IPS DF 19.7 (cell line): ENCODE measurements around the gene GAPVD1.
"Not testable (repeated sequence)": the region's sequence is repeated elsewhere in the genome, so short reads cannot be mapped to it uniquely, and the experiment has no call there.

Experiments used
- DNase-seq: peaks from one replicate; pipeline ENCODE4 v3.0.0-alpha.2; 2013; ENCODE audit warnings: low read depth, low spot score

GAPVD1 gene

GRCh38 chr9:125261501-125262293 lies at the start of gene GAPVD1:
GAPVD1 (plus strand) TSS chr9:125261826; CDS start chr9:125298922, 37,096 bp downstream.
- DNase-seq: peak; percentile 75

- no peak for DNase-seq
These were observed 47.4 kb upstream of the GAPVD1 start for GRCh38 chr9:125214186-125214585.

- DNase-seq: no peak
These were observed 43.0 kb upstream of the GAPVD1 start for GRCh38 chr9:125218621-125219020.

- DNase-seq: not testable (repeated sequence)
These were observed 36.8 kb upstream of the GAPVD1 start for GRCh38 chr9:125224858-125225257.

GRCh38 chr9:125227761-125228160 lies 33.9 kb upstream of the GAPVD1 start:
- no peak for DNase-seq

- no peak for DNase-seq
These were observed 27.9 kb upstream of the GAPVD1 start for GRCh38 chr9:125233678-125234077.

GRCh38 chr9:125234099-125234498 lies 27.5 kb upstream of the GAPVD1 start:
- DNase-seq: not testable (repeated sequence)

GRCh38 chr9:125235804-125236519 lies 25.7 kb upstream of the GAPVD1 start:
- no peak for DNase-seq

- not testable (repeated sequence) for DNase-seq
These were observed 25.0 kb upstream of the GAPVD1 start for GRCh38 chr9:125236520-125237159.

GRCh38 chr9:125238127-125238914 lies 23.3 kb upstream of the GAPVD1 start:
- DNase-seq: no peak

GRCh38 chr9:125238915-125239446 lies 22.6 kb upstream of the GAPVD1 start:
- DNase-seq: no peak

GRCh38 chr9:125239631-125240597 lies 21.7 kb upstream of the GAPVD1 start:
- no peak for DNase-seq

GRCh38 chr9:125240649-125240999 lies 21.0 kb upstream of the GAPVD1 start:
- DNase-seq: no peak

- DNase-seq: peak; percentile 99
These were observed 20.4 kb upstream of the GAPVD1 start, which contains the start of gene HSPA5 for GRCh38 chr9:125241000-125241862. HSPA5 (minus strand) TSS chr9:125241343; CDS start chr9:125241126, 217 bp downstream.

- DNase-seq: no peak
These were observed 19.5 kb upstream of the GAPVD1 start for GRCh38 chr9:125241863-125242739.

GRCh38 chr9:125243792-125244260 lies 17.8 kb upstream of the GAPVD1 start:
- no peak for DNase-seq

- no peak for DNase-seq
These were observed 15.4 kb upstream of the GAPVD1 start for GRCh38 chr9:125246261-125246667.

- DNase-seq: no peak
These were observed 7.4 kb upstream of the GAPVD1 start for GRCh38 chr9:125254231-125254630.
